Fibroblast of skin of left quadriceps (primary cell): ENCODE measurements around the gene CAMK2D.
"Not testable (repeated sequence)": the region's sequence is repeated elsewhere in the genome, so short reads cannot be mapped to it uniquely, and the experiment has no call there.

Source experiments
- DNase-seq, 2 experiments: peaks; one replicate each; pipeline ENCODE4 v3.0.0-alpha.2; 2013; ENCODE audit warnings: low read depth in 2 of 2

Gene CAMK2D

GRCh38 chr4:113730467-113731216 lies 30.9 kb downstream of the CAMK2D start:
- DNase-seq: no peak

- DNase-seq: no peak
Observed at GRCh38 chr4:113727802-113728201, 33.7 kb downstream of the CAMK2D start.

GRCh38 chr4:113725963-113726362 lies 35.6 kb downstream of the CAMK2D start:
- DNase-seq: no peak

- no peak for DNase-seq
Observed at GRCh38 chr4:113718252-113718651, 43.3 kb downstream of the CAMK2D start.

- DNase-seq: no peak
Observed at GRCh38 chr4:113711883-113712662, 49.5 kb downstream of the CAMK2D start.

GRCh38 chr4:113708250-113708649 lies 53.3 kb downstream of the CAMK2D start:
- no peak for DNase-seq

GRCh38 chr4:113707048-113707447 lies 54.5 kb downstream of the CAMK2D start:
- peak in 1 of 2 experiments; percentile 16 for DNase-seq

- not testable (repeated sequence) for DNase-seq
Observed at GRCh38 chr4:113705097-113705496, 56.4 kb downstream of the CAMK2D start.

GRCh38 chr4:113702596-113702995 lies 58.9 kb downstream of the CAMK2D start:
- not testable (repeated sequence) for DNase-seq

- no peak for DNase-seq
Observed at GRCh38 chr4:113701169-113701568, 60.4 kb downstream of the CAMK2D start.

GRCh38 chr4:113700602-113701150 lies 60.9 kb downstream of the CAMK2D start:
- DNase-seq: no peak

GRCh38 chr4:113699772-113700171 lies 61.8 kb downstream of the CAMK2D start:
- no peak for DNase-seq

GRCh38 chr4:113697429-113697828 lies 64.1 kb downstream of the CAMK2D start:
- no peak for DNase-seq

- no peak for DNase-seq
Observed at GRCh38 chr4:113695328-113696169, 66.0 kb downstream of the CAMK2D start.

GRCh38 chr4:113694008-113694407 lies 67.5 kb downstream of the CAMK2D start:
- DNase-seq: no peak

- DNase-seq: no peak
Observed at GRCh38 chr4:113692809-113693411, 68.6 kb downstream of the CAMK2D start.

- no peak for DNase-seq
Observed at GRCh38 chr4:113691676-113692075, 69.9 kb downstream of the CAMK2D start.

- no peak for DNase-seq
Observed at GRCh38 chr4:113689394-113689793, 72.1 kb downstream of the CAMK2D start.

- DNase-seq: no peak
Observed at GRCh38 chr4:113687067-113687718, 74.3 kb downstream of the CAMK2D start.

- DNase-seq: not testable (repeated sequence)
Observed at GRCh38 chr4:113685157-113685556, 76.4 kb downstream of the CAMK2D start.

GRCh38 chr4:113684534-113685091 lies 76.9 kb downstream of the CAMK2D start:
- DNase-seq: no peak
